K562 (cell line): Measurements from ENCODE around the gene LGR6. TPM values are rescaled to one million over a fixed set of nuclear protein-coding genes. Genes with fewer than 3 reads are reported as not detected.

ENCODE experiments used
- CREB3L1 ChIP-seq: fragments of 450-650 bp; IDR thresholded peaks from 2 replicates; pipeline ENCODE4 v1.6.1; 2014; ENCODE audit warnings: low read depth, mild to moderate bottlenecking, moderate library complexity, borderline replicate concordance
- ELF1 ChIP-seq: fragments of 200-800 bp; sonication (Bioruptor generic); IDR thresholded peaks from 2 replicates; pipeline ENCODE4 v1.6.1; 2016; ENCODE audit warnings: missing genetic modification characterization, missing compliant biosample characterization
- GMEB1 ChIP-seq: fragments of 250-450 bp; sonication (Bioruptor Pico); IDR thresholded peaks from 2 replicates; pipeline ENCODE4 v1.4.0; 2020; ENCODE audit warnings: mild to moderate bottlenecking
- PKNOX1 ChIP-seq: fragments of 450-650 bp; IDR thresholded peaks from 2 replicates; pipeline ENCODE4 v1.6.1; 2016
- REST ChIP-seq, 2 experiments: fragments of 450-650 bp; formaldehyde crosslinking in 1 of 2; IDR thresholded peaks; 2 replicates each; pipeline versions ENCODE4 v1.4.0 to v1.6.1; 2014 to 2020; ENCODE audit warnings: mild to moderate bottlenecking in 2 of 2, borderline replicate concordance in 1 of 2, low read depth in 1 of 2
- ZMIZ1 ChIP-seq, 2 experiments: fragments of 150-350 bp in 1 of 2; IDR thresholded peaks; 2 replicates each; pipeline ENCODE4 v1.6.1; 2012 to 2016; ENCODE audit warnings: low read depth in 2 of 2, low read length in 2 of 2, mild to moderate bottlenecking in 1 of 2, moderate library complexity in 1 of 2
- ZNF124 ChIP-seq: sonication (generic); formaldehyde crosslinking; IDR thresholded peaks from 2 replicates; pipeline ENCODE4 v1.8.1; 2022; ENCODE audit warnings: missing genetic modification reagents
- ZNF165 ChIP-seq: fragments of 250-450 bp; sonication (Bioruptor Pico); IDR thresholded peaks from 2 replicates; pipeline ENCODE4 v1.4.0; 2020; ENCODE audit warnings: borderline replicate concordance
- ZNF830 ChIP-seq: fragments of 250-450 bp; sonication (Bioruptor Pico); IDR thresholded peaks from 2 replicates; pipeline ENCODE4 v1.5.0; 2021; ENCODE audit warnings: mild to moderate bottlenecking
- polyA plus RNA-seq, 8 experiments: library from polyadenylated mRNA; depleted of rRNA in 4 of 8; stranded (reverse) in 5 of 8; unstranded in 3 of 8; fragments of >200 nt; fragmentation: Nextera tagmentation in 2 of 8; fragmentation: Illumina TruSeq in 1 of 8; extraction: Ambion mirVana in 2 of 8; extraction: Trizol in 1 of 8; gene quantifications; 2 replicates each; pipeline versions ENCODE4 v1.2.1 to v1.2.3, GENCODE V29; 2011 to 2014; ENCODE audit warnings: inconsistent platforms in 1 of 8, missing spikeins in 1 of 8
- total RNA-seq, 7 experiments: library from RNA; depleted of rRNA in 6 of 7; stranded (reverse); fragments of >200 nt in 6 of 7; fragmentation: Illumina TruSeq in 2 of 7; extraction: Trizol in 2 of 7; gene quantifications; 2 replicates each; pipeline versions ENCODE4 v1.2.1 to v1.2.3, GENCODE V29; 2011 to 2021; ENCODE audit warnings: low replicate concordance in 1 of 7

The LGR6 gene
- total and polyA plus RNA-seq, 9 of the 15 experiments (the other 6 are each of a cell fraction or from before 2014, with no cell fraction given): 0.01 to 0.54 (median 0.17) TPM; not detected in 1

GRCh38 chr1:202233804-202234203 is 40.2 kb downstream of the LGR6 start (continued):
- TF ChIP-seq REST (IDR thresholded peaks at IDR 0.05; ENCODE audit: borderline replicate concordance) (no peak), REST (CRISPR knock-in tag; IDR thresholded peaks at IDR 0.05; ENCODE audit: low read depth) (no peak), ZNF165 (no peak), CREB3L1 (no peak), ELF1 (tag) (no peak), ZNF830 (CRISPR knock-in tag) (no peak), ZNF124 (CRISPR knock-in tag) (no peak), GMEB1 (CRISPR knock-in tag) (no peak), PKNOX1 (no peak), ZMIZ1 (IDR thresholded peaks at IDR 0.05; ENCODE audit: low read depth in 2 of 2, low read length in 2 of 2) (no peak)
